Breast epithelium (tissue), 4 donors: Measurements from ENCODE around the gene MICAL2. TPM values are rescaled to one million over a fixed set of nuclear protein-coding genes. Genes with fewer than 3 reads are reported as not detected.

ENCODE experiments used
- DNase-seq, 2 donors: peaks; one replicate each; pipeline ENCODE4 v3.0.0-alpha.2; 2019; ENCODE audit warnings: low spot score in 2 of 2
- H3K27ac ChIP-seq, 2 donors: fragments of 200-600 bp; sonication (generic) in 1 of 2; one replicate each; pipeline ENCODE4 v1.5.1; 2016 to 2019; ENCODE audit warnings: mild to moderate bottlenecking in 1 of 2
- H3K27me3 ChIP-seq, 2 donors: fragments of 200-600 bp; sonication (generic) in 1 of 2; one replicate each; pipeline versions ENCODE4 v1.5.1 to v1.6.0; 2017 to 2019; ENCODE audit warnings: control low read depth in 1 of 2, mild to moderate bottlenecking in 1 of 2
- H3K36me3 ChIP-seq: fragments of 200-600 bp; one replicate; pipeline ENCODE4 v1.5.1; 2019
- H3K4me1 ChIP-seq, 2 donors: fragments of 200-600 bp; sonication (generic); one replicate each; pipeline ENCODE4 v1.5.1; 2016 to 2019; ENCODE audit warnings: control low read depth in 1 of 2
- H3K4me3 ChIP-seq, 3 donors: fragments of 200-600 bp; sonication (generic); 1 replicate in 2 of 3; 2 replicates in 1 of 3; pipeline ENCODE4 v1.5.1; 2016 to 2019; ENCODE audit warnings: mild to moderate bottlenecking in 3 of 3, moderate library complexity in 2 of 3
- H3K9me3 ChIP-seq, 2 donors: fragments of 200-600 bp; sonication (generic) in 1 of 2; one replicate each; pipeline ENCODE4 v1.5.1; 2016 to 2019; ENCODE audit warnings: control low read depth in 1 of 2
- POLR2A ChIP-seq: fragments of 450-650 bp; IDR thresholded peaks from one replicate; pipeline ENCODE4 v1.6.1; 2016; ENCODE audit warnings: antibody characterized with exemption, mild to moderate bottlenecking, moderate library complexity
- POLR2AphosphoS5 ChIP-seq, 3 donors: sonication (generic); formaldehyde crosslinking; IDR thresholded peaks; one replicate each; pipeline ENCODE4 v1.6.1; 2017; ENCODE audit warnings: antibody characterized with exemption in 3 of 3
- intact Hi-C: fragments of 100-400 bp; cut with DNase I; formaldehyde crosslinking; loops from one replicate; pipeline ENCODE4 v1.15.1; 2023; ENCODE audit warnings: low total_unique reads
- total RNA-seq, 3 donors: library from RNA; depleted of rRNA; stranded (reverse); fragments of >200 nt; gene quantifications; one replicate each; pipeline ENCODE4 v1.1.0, GENCODE V29; 2016
- TF ChIP-seq, protein P1 (sequence below), 3 donors: fragments of 450-650 bp; IDR thresholded peaks; one replicate each; pipeline ENCODE4 v1.5.1; 2016 to 2017; ENCODE audit warnings: antibody characterized with exemption in 3 of 3, mild to moderate bottlenecking in 3 of 3, moderate library complexity in 3 of 3

MICAL2 gene
- total RNA-seq, 3 donors from 2014 or later, result 30.9 to 52.4 (median 38.6) TPM

DNA sequence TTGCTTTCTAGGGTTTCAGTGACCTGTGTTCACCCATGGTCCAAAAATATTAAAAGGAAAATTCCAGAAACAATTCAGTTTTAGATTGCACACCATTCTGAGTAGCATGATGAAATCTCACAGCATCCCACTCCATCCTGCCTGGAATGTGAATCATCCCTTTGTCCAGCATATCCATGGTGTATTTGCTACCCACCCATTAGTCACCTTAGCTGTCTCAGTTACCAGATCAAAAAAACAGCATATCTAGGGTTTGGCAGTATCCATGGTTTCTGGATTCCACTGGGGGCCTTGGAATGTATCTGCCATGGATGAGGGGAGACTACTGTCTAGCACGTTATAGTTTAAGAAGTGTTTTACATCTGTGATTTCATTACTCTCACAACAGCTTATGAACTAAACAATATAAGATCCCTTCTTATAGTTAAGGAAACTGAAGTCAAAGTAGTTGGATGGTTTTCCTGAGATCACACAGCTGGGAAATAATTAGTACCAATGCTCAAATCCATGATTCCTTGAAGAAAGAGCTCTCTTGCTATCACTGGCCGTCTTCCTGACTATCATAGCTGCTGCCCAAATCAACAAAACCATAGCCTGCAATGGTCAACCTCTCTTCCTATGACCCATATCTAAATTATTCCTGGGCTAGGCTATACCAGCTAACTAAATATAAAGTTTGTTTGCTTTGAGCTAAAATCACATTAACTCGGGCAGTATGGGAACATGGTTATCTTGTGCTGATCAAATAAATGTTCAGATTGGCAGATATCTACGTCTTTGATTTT lies 122.6 kb downstream of the MICAL2 start:
- Histone ChIP-seq H3K36me3 (no peaks in the 10 kb centered on the region), H3K27ac (peak overlapping the region in 1 of 2 donors; percentile 25), H3K27me3 (no peaks in the 10 kb centered on the region), H3K4me3 (no peak overlapping the region), H3K9me3 (no peaks in the 10 kb centered on the region), H3K4me1 (no peaks in the 10 kb centered on the region)
- TF ChIP-seq, protein P1, sequence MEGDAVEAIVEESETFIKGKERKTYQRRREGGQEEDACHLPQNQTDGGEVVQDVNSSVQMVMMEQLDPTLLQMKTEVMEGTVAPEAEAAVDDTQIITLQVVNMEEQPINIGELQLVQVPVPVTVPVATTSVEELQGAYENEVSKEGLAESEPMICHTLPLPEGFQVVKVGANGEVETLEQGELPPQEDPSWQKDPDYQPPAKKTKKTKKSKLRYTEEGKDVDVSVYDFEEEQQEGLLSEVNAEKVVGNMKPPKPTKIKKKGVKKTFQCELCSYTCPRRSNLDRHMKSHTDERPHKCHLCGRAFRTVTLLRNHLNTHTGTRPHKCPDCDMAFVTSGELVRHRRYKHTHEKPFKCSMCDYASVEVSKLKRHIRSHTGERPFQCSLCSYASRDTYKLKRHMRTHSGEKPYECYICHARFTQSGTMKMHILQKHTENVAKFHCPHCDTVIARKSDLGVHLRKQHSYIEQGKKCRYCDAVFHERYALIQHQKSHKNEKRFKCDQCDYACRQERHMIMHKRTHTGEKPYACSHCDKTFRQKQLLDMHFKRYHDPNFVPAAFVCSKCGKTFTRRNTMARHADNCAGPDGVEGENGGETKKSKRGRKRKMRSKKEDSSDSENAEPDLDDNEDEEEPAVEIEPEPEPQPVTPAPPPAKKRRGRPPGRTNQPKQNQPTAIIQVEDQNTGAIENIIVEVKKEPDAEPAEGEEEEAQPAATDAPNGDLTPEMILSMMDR (IDR thresholded peaks at IDR 0.05), result no peak
- no peak for TF ChIP-seq POLR2A
- no peak for DNase-seq
- intact Hi-C loops, result no loop called here

DNA sequence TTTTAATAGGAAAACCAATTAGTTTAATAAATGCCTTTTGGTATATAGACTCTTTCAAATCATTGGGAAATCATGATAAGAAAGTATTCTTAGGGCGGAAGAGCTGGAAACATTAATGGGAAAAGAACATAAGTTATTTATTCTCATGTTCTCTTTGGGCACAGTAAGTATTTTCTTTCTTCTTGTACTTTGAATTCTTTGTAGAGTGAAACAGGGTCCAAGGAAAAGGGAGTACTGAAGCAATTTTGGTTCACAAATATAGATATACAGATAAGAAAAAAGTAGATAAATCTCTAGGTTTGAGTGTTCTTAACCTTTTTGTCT lies 123.2 kb downstream of the MICAL2 start:
- Histone ChIP-seq H3K4me3 (no peak overlapping the region), H3K9me3 (no peaks in the 10 kb centered on the region), H3K27ac (no peak overlapping the region), H3K36me3 (no peaks in the 10 kb centered on the region), H3K27me3 (no peaks in the 10 kb centered on the region), H3K4me1 (no peaks in the 10 kb centered on the region)
- TF ChIP-seq, protein P1 (IDR thresholded peaks at IDR 0.05), result no peak
- no peak for TF ChIP-seq POLR2A
- TF ChIP-seq POLR2AphosphoS5 (IDR thresholded peaks at IDR 0.05), result no peak
- DNase-seq, result no peak
- intact Hi-C loops, result no loop called here

DNA sequence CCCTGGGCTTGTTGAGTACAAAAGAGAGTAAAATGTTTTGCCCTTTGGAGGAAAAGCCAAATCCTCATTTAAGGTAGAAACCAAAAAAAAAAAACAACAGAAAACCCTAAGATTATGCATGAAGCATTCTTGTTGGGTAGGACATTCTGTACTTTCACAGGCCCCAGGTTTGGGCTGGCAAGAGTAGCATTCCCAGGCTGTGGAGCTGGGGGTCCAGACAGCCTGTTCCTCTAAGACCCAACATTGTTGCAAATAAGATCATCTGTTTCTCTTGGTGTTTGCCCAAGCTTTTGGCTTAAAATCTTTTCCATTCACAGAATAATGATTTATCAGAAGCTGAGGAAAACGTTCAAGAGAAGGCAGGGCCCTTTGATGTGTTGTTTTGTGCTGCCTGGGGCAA lies 123.8 kb downstream of the MICAL2 start:
- Histone ChIP-seq H3K9me3 (no peaks in the 10 kb centered on the region), H3K4me1 (no peaks in the 10 kb centered on the region), H3K27me3 (no peaks in the 10 kb centered on the region), H3K27ac (peak overlapping the region in 1 of 2 donors; percentile 48), H3K4me3 (no peak overlapping the region), H3K36me3 (no peaks in the 10 kb centered on the region)
- no peak for DNase-seq
- TF ChIP-seq POLR2AphosphoS5 (IDR thresholded peaks at IDR 0.05), result no peak
- TF ChIP-seq, protein P1 (IDR thresholded peaks at IDR 0.05), result no peak
- no peak for TF ChIP-seq POLR2A
- intact Hi-C loops, result no loop called here

DNA sequence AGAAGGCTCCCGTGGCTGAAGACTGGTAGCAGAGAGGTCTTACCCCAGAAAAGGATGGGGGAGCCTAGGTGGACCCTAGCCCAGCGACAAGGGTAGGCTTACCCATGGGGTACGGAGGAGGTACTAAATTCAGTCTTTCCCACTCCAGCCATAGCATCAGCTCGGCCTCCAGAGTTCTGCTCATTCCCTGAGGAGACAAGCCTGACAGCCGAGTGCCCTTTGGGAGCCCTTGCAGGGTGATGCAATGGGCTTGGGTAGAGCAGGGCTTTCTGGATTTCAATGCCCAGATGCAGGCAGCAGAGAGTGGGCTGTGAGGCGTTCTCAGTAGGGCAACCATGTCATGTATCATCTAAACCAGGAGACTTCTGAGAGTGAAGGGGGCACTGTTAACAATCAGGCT lies 124.7 kb downstream of the MICAL2 start:
- H3K9me3 ChIP-seq, result no peaks in the 10 kb centered on the region
- no peaks in the 10 kb centered on the region for H3K4me1 ChIP-seq
- intact Hi-C loops, result no loop called here
- no peak for TF ChIP-seq POLR2AphosphoS5 (IDR thresholded peaks at IDR 0.05)
- TF ChIP-seq, protein P1 (IDR thresholded peaks at IDR 0.05), result no peak
- no peak for TF ChIP-seq POLR2A
- H3K27ac ChIP-seq, result peak overlapping the region; percentile 48 to 83
- H3K27me3 ChIP-seq, result no peaks in the 10 kb centered on the region
- no peak overlapping the region for H3K4me3 ChIP-seq
- no peaks in the 10 kb centered on the region for H3K36me3 ChIP-seq
- DNase-seq, result no peak

DNA sequence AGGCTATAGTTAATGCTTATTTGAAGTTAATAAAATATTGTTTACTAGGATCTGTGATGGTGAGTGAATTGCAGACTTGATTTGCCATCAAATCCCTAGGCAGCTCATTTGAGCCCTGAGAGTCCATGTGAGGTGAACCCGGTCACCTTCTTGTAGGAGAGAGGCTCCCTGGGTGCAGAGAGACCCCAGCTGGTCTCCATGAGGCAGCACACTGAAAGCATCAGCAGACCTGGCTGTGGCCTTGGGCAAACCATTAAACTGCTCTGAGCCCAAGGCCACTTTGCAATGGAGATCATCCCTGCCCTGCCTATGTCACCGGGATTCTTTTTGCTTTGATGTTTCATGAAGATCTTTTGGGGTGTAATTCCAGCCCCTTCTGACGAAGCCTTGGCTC lies 125.2 kb downstream of the MICAL2 start:
- Histone ChIP-seq H3K4me3 (no peak overlapping the region), H3K27me3 (no peaks in the 10 kb centered on the region), H3K9me3 (no peaks in the 10 kb centered on the region), H3K4me1 (no peaks in the 10 kb centered on the region), H3K27ac (peak overlapping the region; percentile 78 to 83), H3K36me3 (no peaks in the 10 kb centered on the region)
- intact Hi-C loops, result no loop called here
- TF ChIP-seq POLR2A, result no peak
- TF ChIP-seq, protein P1 (IDR thresholded peaks at IDR 0.05), result no peak
- no peak for TF ChIP-seq POLR2AphosphoS5 (IDR thresholded peaks at IDR 0.05)
- no peak for DNase-seq
